ENCODE data around the gene CLINT1. TPM values are rescaled to one million over a fixed set of nuclear protein-coding genes. Genes with fewer than 3 reads are reported as not detected.
"Not testable (repeated sequence)": the region's sequence is repeated elsewhere in the genome, so short reads cannot be mapped to it uniquely, and the experiment has no call there.

CLINT1 gene
- 35.6 and 36.6 TPM in 2 replicates for total RNA-seq (2014; rRNA removed; shearing (Covaris generic))

- DNase-seq (ENCODE audit: low read depth), result peak; percentile 80
Observed at GRCh38 chr5:157858527-157859226, at the start of gene CLINT1. Gene CLINT1, minus strand, starts transcription at chr5:157859145. Its CDS starts 175 bp downstream, at chr5:157858970.

GRCh38 chr5:157908459-157908858 is 49.5 kb upstream of the CLINT1 start:
- no peak for DNase-seq (ENCODE audit: low read depth)

DNA sequence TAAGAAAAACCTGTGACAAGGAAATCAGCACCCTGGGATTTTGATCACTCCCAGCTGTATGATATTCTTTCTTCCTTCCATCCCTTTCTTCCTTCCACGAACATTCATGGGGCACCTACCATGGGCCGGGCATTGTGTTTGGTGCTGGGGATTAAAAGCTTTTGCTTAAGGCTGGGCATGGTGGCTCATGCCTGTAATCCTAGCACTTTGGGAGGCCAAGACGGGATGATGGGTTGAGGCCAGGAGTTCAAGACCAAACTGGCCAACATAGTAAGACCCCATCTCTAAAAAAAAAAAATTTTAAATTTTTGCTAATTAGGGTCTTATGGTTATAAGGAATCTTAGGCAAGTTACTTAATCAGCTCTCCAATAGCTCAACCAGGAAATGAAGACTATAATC is 48.5 kb upstream of the CLINT1 start:
- no peak for DNase-seq (ENCODE audit: low read depth)

DNA sequence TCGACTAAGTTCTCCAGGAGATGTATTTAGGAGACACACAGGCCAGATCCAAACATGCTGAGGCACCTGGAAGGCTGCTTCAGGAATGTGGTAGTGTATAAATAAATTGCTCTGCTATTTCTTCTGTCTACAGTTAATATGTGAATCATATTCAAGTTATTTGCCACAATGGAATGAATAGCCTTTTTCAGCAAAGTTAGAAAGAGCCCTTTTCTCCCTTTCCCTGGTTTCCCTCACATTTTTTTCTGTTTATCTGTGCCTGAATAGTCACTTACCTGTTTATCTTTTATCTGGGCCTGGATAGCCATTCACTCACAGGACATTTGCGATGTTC is 44.1 kb upstream of the CLINT1 start:
- DNase-seq (ENCODE audit: low read depth), result no peak

DNA sequence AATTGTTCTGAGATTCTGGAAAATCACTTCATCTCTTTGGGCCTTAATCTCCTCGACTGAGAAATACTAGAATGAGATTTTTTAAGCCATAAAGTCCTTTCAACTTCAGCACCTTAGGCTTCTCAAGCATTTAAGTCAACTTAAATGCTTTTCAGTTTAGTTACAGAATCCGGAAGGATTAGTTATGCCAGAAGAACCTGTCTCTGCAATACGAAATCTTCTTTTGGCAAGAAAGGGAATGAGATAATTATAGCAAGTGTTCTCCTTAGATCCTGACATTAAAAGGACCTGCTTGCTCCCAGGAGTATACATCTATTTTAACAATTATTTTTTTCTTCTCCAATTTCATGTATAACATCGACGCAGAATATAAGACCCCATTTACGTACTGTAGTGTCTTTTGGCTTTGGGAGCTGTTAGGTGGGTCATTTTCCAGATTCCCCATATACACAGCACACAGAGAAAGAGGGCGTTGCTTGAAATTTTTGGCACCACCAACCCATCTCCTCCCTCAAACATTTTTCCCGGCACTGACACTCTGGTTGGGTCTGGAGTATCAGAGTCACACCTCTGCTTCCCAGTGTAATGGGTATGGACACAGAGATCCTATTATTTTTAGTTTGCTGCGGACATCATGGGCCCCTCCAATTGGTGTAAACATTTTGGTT is 43.6 kb upstream of the CLINT1 start:
- no peak for DNase-seq (ENCODE audit: low read depth)

DNA sequence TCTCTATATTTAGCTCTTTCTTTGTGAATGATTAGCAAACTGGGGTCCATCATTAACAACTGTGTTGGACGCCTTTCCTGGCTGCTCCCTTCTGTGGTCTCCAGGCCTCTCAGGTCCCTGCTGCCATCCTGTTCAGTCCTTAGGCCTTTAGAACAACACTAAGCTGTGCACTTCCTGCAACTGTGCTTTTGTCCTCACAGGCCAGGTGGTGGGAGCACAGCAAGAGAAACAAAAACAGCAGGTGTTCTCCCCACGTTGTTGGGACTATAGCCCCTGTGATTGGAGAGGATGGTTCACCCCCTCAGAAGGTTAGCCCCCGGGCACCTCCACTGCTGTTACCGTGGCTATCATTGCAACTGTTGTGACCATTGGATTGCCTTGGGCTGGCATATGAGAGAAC is 41.7 kb upstream of the CLINT1 start:
- no peak for DNase-seq (ENCODE audit: low read depth)

GRCh38 chr5:157893611-157894010 is 34.7 kb upstream of the CLINT1 start:
- DNase-seq (ENCODE audit: low read depth), result no peak

DNA sequence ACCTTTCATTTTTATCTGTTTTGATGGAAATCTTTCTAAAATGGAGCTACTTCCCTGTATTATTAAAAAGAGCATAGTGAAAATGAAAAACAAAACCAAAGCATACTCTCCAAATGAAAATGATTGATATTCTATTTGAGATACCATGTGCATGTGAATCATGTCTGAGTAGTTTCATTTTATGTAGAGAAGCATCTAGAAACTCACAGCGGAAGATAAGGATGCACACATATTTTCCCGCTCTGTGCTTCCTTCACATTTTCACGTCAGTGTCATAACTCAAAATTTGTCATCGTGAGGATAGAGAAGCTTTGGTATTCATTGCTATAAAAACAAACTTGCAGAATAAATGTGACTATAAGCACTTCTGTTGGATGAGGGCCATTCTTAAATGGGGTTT is 34.0 kb upstream of the CLINT1 start:
- no peak for DNase-seq (ENCODE audit: low read depth)

GRCh38 chr5:157890836-157891597 is 32.1 kb upstream of the CLINT1 start:
- peak; percentile 50 for DNase-seq (ENCODE audit: low read depth)

DNA sequence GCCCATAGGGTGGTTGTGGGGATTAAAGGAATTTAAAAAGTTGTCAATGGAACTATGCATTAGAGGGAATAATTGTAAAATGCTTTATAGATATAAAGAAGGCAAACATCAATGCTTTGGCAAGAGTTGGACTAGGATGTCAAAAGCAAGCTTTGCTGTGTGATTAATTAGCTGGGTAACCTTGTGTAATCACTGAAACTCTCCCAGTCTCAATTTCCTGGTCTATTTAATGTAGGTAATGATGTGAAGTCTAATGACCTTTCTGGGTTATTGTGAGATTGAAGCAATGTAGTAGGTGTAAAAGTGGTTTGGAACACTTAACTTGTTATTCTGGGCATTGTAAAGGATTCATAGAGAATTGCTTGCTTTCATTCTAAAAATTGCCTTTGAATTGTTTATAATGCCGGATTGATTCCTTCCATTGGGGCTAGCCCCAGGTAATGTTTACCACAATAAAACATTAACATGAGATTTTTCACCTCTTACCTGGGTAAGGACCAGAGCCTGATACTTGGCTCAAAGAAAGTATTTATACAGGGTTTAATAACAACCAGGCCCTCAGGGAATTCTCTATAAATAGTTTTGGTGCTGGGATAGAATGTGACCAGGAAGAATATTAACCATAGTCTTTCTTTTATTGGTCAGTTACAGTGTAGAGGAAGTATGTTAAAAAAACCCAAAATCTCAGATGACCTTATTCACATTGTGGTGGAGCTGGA is 30.0 kb upstream of the CLINT1 start:
- DNase-seq (ENCODE audit: low read depth), result no peak

- no peak for DNase-seq (ENCODE audit: low read depth)
Observed at GRCh38 chr5:157886796-157887380, 27.9 kb upstream of the CLINT1 start.

DNA sequence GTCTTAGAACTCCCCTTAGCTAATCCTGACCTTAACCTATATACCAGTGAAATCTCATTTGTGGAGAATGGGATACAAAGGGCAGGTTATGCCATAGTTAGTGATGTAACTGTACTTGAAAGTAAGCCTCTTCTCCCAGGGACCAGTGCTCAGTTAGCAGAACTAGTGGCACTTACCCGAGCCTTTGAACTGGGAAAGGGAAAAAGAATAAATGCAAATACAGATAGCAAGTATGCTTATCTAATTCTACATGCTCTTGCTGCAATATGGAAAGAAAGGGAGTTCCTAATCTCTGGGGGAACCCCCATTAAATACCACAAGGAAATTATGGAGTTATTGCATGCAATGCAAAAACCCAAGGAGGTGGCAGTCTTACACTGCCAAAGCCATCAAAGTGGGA is 26.1 kb upstream of the CLINT1 start:
- not testable (repeated sequence) for DNase-seq (ENCODE audit: low read depth)

DNA sequence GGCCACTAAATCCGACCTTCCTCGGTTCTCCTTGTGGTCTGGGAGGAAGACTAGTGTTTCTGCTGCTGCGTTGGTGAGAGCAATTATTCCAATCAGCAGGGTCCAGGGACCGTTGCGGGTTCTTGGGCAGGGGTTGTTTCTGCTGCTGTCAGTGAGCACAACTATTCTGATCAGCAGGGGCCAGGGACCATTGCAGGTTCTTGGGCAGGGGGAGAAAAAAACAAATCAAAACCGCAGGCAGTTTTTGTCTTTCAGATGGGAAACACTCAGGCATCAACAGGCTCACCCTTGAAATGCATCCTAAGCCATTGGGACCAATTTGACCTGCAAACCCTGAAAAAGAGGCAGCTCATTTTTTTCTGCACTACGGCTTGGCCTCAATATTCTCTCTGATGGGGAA is 22.6 kb upstream of the CLINT1 start:
- not testable (repeated sequence) for DNase-seq (ENCODE audit: low read depth)

- DNase-seq (ENCODE audit: low read depth), result no peak
Observed at GRCh38 chr5:157877821-157878220, 18.9 kb upstream of the CLINT1 start.

DNA sequence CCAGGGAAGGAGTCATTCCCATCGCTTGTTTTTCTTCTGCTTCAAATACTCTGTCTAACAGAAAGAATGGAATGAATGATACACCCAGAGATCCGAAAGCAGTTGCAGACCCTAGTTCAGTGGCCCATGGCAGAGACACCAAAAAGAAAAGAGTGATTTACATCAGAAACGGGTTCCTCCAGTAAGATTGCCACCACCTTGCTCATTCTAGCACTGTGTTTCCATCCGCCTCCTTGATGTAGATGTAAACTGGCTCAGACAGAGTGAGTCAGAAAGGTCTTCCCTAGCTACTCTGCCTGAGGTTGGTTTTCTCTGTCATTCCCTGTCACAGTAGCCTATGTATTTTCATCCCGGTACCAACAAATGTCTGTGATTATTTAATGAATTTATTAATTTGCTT is 15.9 kb upstream of the CLINT1 start:
- DNase-seq (ENCODE audit: low read depth), result no peak

GRCh38 chr5:157870837-157871834 is 12.2 kb upstream of the CLINT1 start:
- peak; percentile 52 for DNase-seq (ENCODE audit: low read depth)

GRCh38 chr5:157867751-157868387 is 8.9 kb upstream of the CLINT1 start:
- no peak for DNase-seq (ENCODE audit: low read depth)

GRCh38 chr5:157866536-157866935 is 7.6 kb upstream of the CLINT1 start:
- DNase-seq (ENCODE audit: low read depth), result no peak

GRCh38 chr5:157865781-157866180 is 6.8 kb upstream of the CLINT1 start:
- no peak for DNase-seq (ENCODE audit: low read depth)

- no peak for DNase-seq (ENCODE audit: low read depth)
Observed at GRCh38 chr5:157864067-157864466, 5.1 kb upstream of the CLINT1 start.
